ENCODE data around the gene MED27.

Gene MED27

DNA sequence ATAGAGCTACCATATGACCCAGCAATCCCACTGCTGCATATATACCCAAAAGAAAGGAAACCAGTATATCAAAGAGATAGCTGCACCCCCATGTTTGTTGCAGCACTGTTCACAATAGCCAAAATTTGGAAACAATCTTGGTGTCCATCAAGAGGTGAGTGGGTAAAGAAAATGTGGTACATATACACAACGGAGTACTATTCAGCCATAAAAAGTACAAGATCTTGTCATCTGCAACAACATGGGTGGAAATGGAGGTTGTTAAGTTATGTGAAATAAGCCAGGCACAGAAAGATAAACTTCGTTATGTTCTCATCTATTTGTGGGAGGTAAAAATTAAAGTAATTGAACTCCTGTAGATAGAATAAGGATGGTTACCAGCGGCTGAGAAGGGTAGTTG is 145.0 kb downstream of the MED27 start:
- Histone ChIP-seq H3K9ac (ENCODE audit: low read depth, low read length, poor library complexity, severe bottlenecking) (no peak overlapping the region), H3K36me3 (ENCODE audit: insufficient read depth, low read length) (peaks cover 20% of the 10 kb centered on the region; the same call in 1 of the 2 replicates), H2AFZ (ENCODE audit: low read length) (no peak overlapping the region), H3K9me2 (replicated peaks; ENCODE audit: low read depth, low read length) (no peaks in the 10 kb centered on the region), H3K27me3 (ENCODE audit: insufficient read depth, low read length, poor library complexity, severe bottlenecking) (no peaks in the 10 kb centered on the region), H3K4me1 (ENCODE audit: insufficient read depth, low read length, poor library complexity, severe bottlenecking) (no peaks in the 10 kb centered on the region), H4K20me1 (ENCODE audit: insufficient read depth, low read length, poor library complexity, severe bottlenecking) (no peaks in the 10 kb centered on the region), H3K4me2 (ENCODE audit: low read depth, low read length, poor library complexity, severe bottlenecking) (no peak overlapping the region), H3K4me3 (ENCODE audit: low read length, poor library complexity, severe bottlenecking) (no peak overlapping the region), H3F3A (ENCODE audit: low read depth) (no peaks in the 10 kb centered on the region), H3K79me2 (ENCODE audit: insufficient read depth, low read length) (0 out of 2 replicates have a peak, but pooled peaks cover 4% of the 10 kb centered on the region), H3K9me3 (ENCODE audit: insufficient read depth, low read depth, low read length) (no peaks in the 10 kb centered on the region)
- TF ChIP-seq EZH2phosphoT487 (IDR thresholded peaks at IDR 0.05; ENCODE audit: borderline replicate concordance), result no peak
- TF ChIP-seq CTCF (conservative IDR thresholded peaks at IDR 0.05; ENCODE audit: low read length), result no peak

GRCh38 chr9:131927091-131927490 is 152.6 kb downstream of the MED27 start:
- H3K9me3 ChIP-seq (ENCODE audit: insufficient read depth, low read depth, low read length), result no peaks in the 10 kb centered on the region
- no peaks in the 10 kb centered on the region for H3K4me1 ChIP-seq (ENCODE audit: insufficient read depth, low read length, poor library complexity, severe bottlenecking)
- H3F3A ChIP-seq (ENCODE audit: low read depth), result no peaks in the 10 kb centered on the region
- no peaks in the 10 kb centered on the region for H3K36me3 ChIP-seq (ENCODE audit: insufficient read depth, low read length)
- H3K4me3 ChIP-seq (ENCODE audit: low read length, poor library complexity, severe bottlenecking), result no peak overlapping the region
- no peaks in the 10 kb centered on the region for H3K27me3 ChIP-seq (ENCODE audit: insufficient read depth, low read length, poor library complexity, severe bottlenecking)
- TF ChIP-seq CTCF (conservative IDR thresholded peaks at IDR 0.05; ENCODE audit: low read length) (no peak), EZH2phosphoT487 (IDR thresholded peaks at IDR 0.05; ENCODE audit: borderline replicate concordance) (no peak)
- no peaks in the 10 kb centered on the region for H3K9me2 ChIP-seq (replicated peaks; ENCODE audit: low read depth, low read length)
- no peaks in the 10 kb centered on the region for H3K79me2 ChIP-seq (ENCODE audit: insufficient read depth, low read length)
- H3K9ac ChIP-seq (ENCODE audit: low read depth, low read length, poor library complexity, severe bottlenecking), result no peak overlapping the region
- H2AFZ ChIP-seq (ENCODE audit: low read length), result no peak overlapping the region
- no peak overlapping the region for H3K4me2 ChIP-seq (ENCODE audit: low read depth, low read length, poor library complexity, severe bottlenecking)
- no peaks in the 10 kb centered on the region for H4K20me1 ChIP-seq (ENCODE audit: insufficient read depth, low read length, poor library complexity, severe bottlenecking)

GRCh38 chr9:131926360-131926922 is 153.2 kb downstream of the MED27 start:
- Histone ChIP-seq H4K20me1 (ENCODE audit: insufficient read depth, low read length, poor library complexity, severe bottlenecking) (no peaks in the 10 kb centered on the region), H3K9me3 (ENCODE audit: insufficient read depth, low read depth, low read length) (no peaks in the 10 kb centered on the region), H3K79me2 (ENCODE audit: insufficient read depth, low read length) (no peaks in the 10 kb centered on the region), H2AFZ (ENCODE audit: low read length) (no peak overlapping the region), H3K4me3 (ENCODE audit: low read length, poor library complexity, severe bottlenecking) (no peak overlapping the region), H3K4me1 (ENCODE audit: insufficient read depth, low read length, poor library complexity, severe bottlenecking) (no peaks in the 10 kb centered on the region), H3K4me2 (ENCODE audit: low read depth, low read length, poor library complexity, severe bottlenecking) (no peak overlapping the region), H3F3A (ENCODE audit: low read depth) (no peaks in the 10 kb centered on the region), H3K36me3 (ENCODE audit: insufficient read depth, low read length) (no peaks in the 10 kb centered on the region), H3K27me3 (ENCODE audit: insufficient read depth, low read length, poor library complexity, severe bottlenecking) (no peaks in the 10 kb centered on the region), H3K9ac (ENCODE audit: low read depth, low read length, poor library complexity, severe bottlenecking) (no peak overlapping the region), H3K9me2 (replicated peaks; ENCODE audit: low read depth, low read length) (no peaks in the 10 kb centered on the region)
- TF ChIP-seq EZH2phosphoT487 (IDR thresholded peaks at IDR 0.05; ENCODE audit: borderline replicate concordance) (no peak), CTCF (conservative IDR thresholded peaks at IDR 0.05; ENCODE audit: low read length) (no peak)
